Amygdala (tissue), 56 donors: ENCODE results near the gene CDH13.
A peak's percentile ranks its signal among the peaks of the same experiment; 100 is the strongest.

Source experiments
- DNase-seq, 56 donors: peaks; one replicate each; lab custom pipeline; 2025; lab: John Stamatoyannopoulos, UW

CDH13 gene

DNA sequence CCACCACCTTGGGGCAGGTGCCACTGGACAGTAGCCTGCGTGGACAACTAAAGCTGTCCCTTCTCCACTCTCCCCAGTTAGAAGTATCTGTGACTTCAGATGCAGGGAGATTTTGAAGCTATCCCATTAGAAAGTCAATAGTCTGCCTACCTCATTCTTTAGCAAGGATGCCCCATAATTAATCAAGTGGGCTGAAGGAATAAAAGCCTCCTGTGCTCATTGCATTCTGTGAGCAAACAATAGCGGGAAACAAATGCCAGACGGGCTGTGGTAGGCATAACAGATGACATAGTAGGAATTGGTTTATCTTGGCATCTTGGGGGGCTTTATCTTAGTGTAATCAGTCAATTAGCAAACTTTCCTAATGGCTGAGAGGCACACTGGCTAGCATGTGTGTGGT lies 1084.3 kb downstream of the CDH13 start:
- no peak for DNase-seq

- DNase-seq: no peak
Observed at GRCh38 chr16:83713597-83713996, 1086.8 kb downstream of the CDH13 start.

DNA sequence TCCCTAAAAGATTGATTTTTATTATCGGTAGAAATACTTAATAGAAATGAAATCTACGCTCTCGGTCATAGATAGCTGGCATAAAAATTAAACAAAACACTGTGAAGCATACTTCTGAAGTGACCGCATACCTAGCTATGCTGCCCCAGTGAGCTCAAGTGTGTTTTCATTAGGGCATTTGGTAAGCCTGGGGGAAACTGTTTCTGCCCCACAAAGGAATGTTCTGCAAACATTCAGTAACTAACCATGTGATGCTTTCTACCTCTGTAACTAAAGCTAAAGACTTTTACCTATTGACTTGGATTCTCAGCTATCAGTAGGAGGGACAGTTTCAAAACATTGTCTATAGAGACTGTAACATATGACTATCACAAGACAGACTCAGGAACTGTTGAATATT lies 1087.5 kb downstream of the CDH13 start:
- no peak for DNase-seq

DNA sequence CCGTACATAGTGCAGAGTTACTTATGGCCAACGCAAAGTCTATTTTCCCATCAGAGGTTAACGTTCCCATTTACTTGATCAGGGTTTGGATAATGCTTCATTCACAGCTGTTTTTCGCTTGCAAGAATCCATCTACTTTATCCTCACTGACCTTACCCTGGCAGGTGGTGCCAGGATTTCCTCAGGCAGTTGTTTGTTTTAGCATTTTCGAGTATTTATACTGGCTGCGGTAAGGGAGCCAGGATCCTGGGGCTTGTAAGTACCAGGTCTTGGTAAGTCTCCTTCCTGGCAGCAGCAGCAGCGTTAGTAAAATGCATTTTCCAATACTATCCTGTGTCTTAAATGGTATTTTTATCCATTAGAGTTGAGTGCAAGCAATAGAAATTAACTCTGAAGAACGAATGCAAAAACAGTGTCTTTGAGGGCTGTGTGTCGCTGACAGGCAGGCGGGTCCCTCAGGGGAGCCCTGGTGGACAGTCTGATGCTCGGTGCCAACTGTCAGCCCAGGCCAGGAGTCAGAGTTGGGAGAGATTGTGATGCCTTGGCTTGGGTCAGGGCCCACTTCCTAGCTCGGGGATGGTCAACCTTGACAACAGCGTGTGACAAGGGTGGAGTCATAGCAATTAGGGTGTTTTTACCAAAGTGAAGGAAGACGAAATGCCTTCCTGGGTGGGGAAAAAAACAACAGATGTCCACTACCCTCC lies 1088.6 kb downstream of the CDH13 start:
- no peak for DNase-seq

DNA sequence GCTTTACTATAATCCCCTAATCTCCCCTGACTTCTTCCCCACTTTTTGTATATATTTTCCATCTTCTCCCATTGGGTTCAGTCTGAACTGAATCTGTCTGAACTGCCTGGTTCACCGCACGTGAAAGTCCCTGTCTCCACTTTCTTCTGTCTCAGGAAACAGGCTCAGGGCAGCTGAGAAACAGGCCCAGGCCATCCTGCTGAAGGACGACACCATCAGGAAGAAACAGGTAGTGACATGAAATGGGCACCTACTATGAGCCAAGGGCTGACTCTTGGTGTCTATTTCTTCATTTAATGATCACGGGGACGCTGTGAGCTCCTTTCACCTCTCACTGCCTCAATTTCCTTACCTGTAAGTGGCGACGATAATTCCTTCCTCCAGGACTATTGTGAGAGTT lies 1090.5 kb downstream of the CDH13 start:
- DNase-seq: no peak

DNA sequence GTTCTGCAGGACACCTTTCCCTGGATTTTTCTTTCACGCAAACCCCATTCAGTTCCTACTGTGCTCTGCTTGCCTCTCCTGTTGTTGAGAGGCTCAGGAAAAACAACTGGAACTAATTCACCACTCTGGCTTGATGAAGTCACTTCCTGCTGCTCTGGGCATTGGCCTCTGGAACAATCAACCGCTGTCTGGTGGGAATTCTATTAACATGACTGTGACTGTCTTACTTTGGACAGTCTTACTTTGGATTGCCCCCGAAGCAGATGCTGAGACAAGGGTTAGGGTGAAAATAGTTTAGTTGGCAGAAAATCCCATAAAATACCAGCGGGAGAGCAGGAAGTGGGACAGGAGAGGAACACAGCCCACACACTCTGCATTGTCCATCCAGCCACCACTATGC lies 1091.0 kb downstream of the CDH13 start:
- peak in 23 of 56 donors; percentile 3 to 70 (median 14) for DNase-seq

- no peak for DNase-seq
Observed at GRCh38 chr16:83720213-83720612, 1093.4 kb downstream of the CDH13 start.

DNA sequence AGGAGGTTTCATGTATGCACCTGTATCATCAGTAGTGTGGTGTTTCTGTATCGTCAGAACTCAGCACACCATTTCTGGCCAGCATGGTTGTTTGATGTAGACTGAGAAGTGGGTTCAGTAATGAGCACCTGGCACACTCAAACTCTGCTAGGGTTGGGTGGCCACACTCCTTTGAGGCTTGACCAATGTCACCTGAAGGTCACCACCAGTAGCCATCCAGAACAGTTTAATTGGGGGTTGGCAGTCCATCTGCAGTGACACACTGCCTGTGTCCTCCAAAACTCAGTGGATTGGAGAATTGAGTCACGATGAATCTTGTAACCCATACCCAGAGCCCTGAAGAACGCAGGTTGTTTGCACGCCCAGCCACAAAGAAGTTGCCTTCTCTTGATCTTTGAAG lies 1094.2 kb downstream of the CDH13 start:
- no peak for DNase-seq

DNA sequence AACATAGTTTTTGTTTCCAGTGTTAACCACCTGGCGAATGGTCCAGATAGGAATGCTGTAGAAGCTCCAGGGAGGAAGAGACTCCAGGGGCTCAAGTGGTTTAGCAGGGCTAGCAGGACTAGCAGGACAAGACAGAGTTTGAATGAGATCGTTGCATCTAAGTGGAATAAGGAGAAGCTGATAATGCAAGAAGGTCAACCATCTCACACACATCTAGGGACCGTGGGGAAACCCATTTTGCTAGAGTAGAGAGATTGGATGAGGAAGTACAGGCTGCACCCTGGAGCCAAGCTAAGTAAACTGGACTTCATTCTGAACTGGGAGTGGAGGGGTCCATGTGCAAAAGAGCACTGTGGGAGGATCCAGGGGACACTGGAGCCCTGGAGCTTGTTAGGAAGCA lies 1094.9 kb downstream of the CDH13 start:
- no peak for DNase-seq

- no peak for DNase-seq
Observed at GRCh38 chr16:83722456-83723183, 1095.9 kb downstream of the CDH13 start.

DNA sequence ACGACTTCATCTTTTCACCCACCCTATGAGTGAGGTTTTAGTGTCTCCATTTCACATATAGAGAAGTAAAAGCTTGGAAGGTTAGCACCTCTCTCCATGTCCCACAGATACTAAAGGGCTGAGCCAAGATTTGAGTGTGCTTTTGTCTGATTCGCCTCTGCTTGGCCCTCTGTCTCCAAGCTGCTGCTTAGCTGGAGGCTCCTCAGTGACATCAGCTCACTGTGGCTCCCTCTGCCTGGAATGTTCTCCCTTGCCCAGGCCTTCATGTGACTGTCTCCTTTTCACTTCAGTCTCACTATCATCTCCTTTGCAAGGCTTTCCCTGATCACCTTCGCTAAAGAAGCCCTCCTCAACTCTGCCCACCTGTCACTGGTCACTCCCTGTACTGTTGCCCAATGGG lies 1096.5 kb downstream of the CDH13 start:
- no peak for DNase-seq

- no peak for DNase-seq
Observed at GRCh38 chr16:83723901-83724300, 1097.1 kb downstream of the CDH13 start.

GRCh38 chr16:83724585-83724984 lies 1097.8 kb downstream of the CDH13 start:
- DNase-seq: no peak

- DNase-seq: no peak
Observed at GRCh38 chr16:83725313-83725712, 1098.5 kb downstream of the CDH13 start.

GRCh38 chr16:83727018-83727417 lies 1100.2 kb downstream of the CDH13 start:
- no peak for DNase-seq

- no peak for DNase-seq
Observed at GRCh38 chr16:83727751-83728352, 1101.1 kb downstream of the CDH13 start.

- DNase-seq: no peak
Observed at GRCh38 chr16:83728492-83728891, 1101.7 kb downstream of the CDH13 start.

GRCh38 chr16:83730812-83731211 lies 1104.0 kb downstream of the CDH13 start:
- DNase-seq: no peak

DNA sequence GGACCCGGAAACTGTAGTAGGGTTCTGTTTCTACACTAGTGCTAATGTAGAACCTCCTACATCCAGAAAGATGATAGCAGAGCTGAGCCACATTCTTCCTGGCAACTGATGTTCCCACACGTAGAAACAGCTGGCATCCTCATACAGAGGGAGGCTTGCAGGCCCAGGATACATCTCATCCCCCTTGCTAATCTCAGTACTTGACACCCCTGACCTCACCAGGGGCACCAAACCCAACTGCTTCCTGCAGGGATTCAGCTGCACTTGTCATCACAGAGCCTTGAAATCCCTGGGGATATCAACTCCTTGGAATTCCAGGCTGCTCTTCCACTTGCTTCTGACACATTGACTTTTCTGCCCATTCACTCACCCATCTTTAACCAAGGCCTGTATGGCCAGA lies 1105.8 kb downstream of the CDH13 start:
- DNase-seq: no peak

- peak in 1 of 56 donors; percentile 13 for DNase-seq
Observed at GRCh38 chr16:83733301-83733700, 1106.5 kb downstream of the CDH13 start.

DNA sequence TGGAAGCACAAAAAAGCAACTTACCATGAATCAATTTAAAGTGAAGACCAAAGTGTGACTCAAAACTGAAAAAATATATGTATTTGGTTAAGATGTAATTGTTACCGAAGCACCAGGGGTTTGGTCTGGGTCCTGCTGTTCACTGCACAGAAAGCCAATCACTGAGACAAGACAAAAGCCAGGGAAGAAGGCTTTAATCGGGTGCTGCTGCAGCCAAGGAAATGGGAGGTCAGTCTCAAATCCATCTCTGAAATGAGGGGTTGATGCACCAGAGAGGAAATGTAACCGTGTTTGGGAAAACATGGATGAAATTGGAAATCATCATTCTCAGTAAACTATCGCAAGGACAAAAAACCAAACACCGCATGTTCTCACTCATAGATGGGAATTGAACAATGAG lies 1107.4 kb downstream of the CDH13 start:
- DNase-seq: no peak
